ENCODE results near the gene SHC1.

GRCh38 chr1:154931940-154932487, 38.5 kb downstream of the SHC1 start:
- TF ChIP-seq ZSCAN5A (tag by site-specific recombination; IDR thresholded peaks at IDR 0.05) (no peak), YY1 (tag by site-specific recombination; IDR thresholded peaks at IDR 0.05) (no peak), ZBTB1 (tag by site-specific recombination; IDR thresholded peaks at IDR 0.05) (no peak), CTCF (tag by site-specific recombination; IDR thresholded peaks at IDR 0.05) (no peak), ZNF830 (tag by site-specific recombination; IDR thresholded peaks at IDR 0.05; ENCODE audit: low read depth) (no peak), ZNF707 (tag by site-specific recombination; IDR thresholded peaks at IDR 0.05) (no peak), ZNF510 (tag by site-specific recombination; IDR thresholded peaks at IDR 0.05; ENCODE audit: insufficient replicate concordance) (no peak), ZNF248 (tag by site-specific recombination; IDR thresholded peaks at IDR 0.05) (no peak), ZNF239 (tag by site-specific recombination; IDR thresholded peaks at IDR 0.05) (no peak), MEIS1 (CRISPR knock-in tag; IDR thresholded peaks at IDR 0.05; ENCODE audit: borderline replicate concordance) (no peak), ZNF292 (tag by site-specific recombination; IDR thresholded peaks at IDR 0.05; ENCODE audit: borderline replicate concordance, low read depth) (no peak)

Measured in HEK293 (cell line).